Endothelial cell of umbilical vein (primary cell): Measurements from ENCODE around the gene ERO1B. TPM values are rescaled to one million over a fixed set of nuclear protein-coding genes. Genes with fewer than 3 reads are reported as not detected.

ENCODE experiments used
- BruUV-seq: library from RNA; stranded (reverse); fragments of 400-500 nt; replicated peaks from 2 replicates; lab custom pipeline; 2021; lab: Mats Ljungman, UMichigan
- CTCF ChIA-PET: fragments of 300-600, 350-600 bp; sonication (Branson Sonifier 250); formaldehyde crosslinking; loops from one replicate; lab custom pipeline; 2021; ENCODE audit warnings: antibody characterized with exemption, inconsistent platforms; lab: Charles Lee
- POLR2A ChIA-PET: fragments of 300-600, 350-600 bp; sonication (Branson Sonifier 250); formaldehyde crosslinking; loops from one replicate; lab custom pipeline; 2021; ENCODE audit warnings: antibody characterized with exemption, inconsistent platforms; lab: Charles Lee
- DNase-seq: peaks from one replicate; pipeline ENCODE4 v3.0.0-alpha.2; 2011; ENCODE audit warnings: low read depth, low spot score
- FAIRE-seq: peaks from 2 replicates; lab custom pipeline; 2011; peaks lifted over from hg19 to GRCh38; lab: Jason Lieb, UNC
- H2AFZ ChIP-seq: 2 replicates; pipeline ENCODE4 v1.6.0; 2012; ENCODE audit warnings: low read depth, low read length, control low read depth, inconsistent platforms
- H3K27ac ChIP-seq: 2 replicates; pipeline ENCODE4 v1.5.1; 2011; ENCODE audit warnings: low read depth, mild to moderate bottlenecking, control low read depth, low read length, moderate library complexity; ENCODE audit not compliant: insufficient read depth
- H3K27me3 ChIP-seq, 2 experiments: 2 replicates each; pipeline versions ENCODE4 v1.6.0 to v1.6.1; 2011; ENCODE audit warnings: low read length in 2 of 2, mixed read lengths in 1 of 2; ENCODE audit not compliant: control insufficient read depth in 2 of 2, insufficient read depth in 2 of 2
- H3K36me3 ChIP-seq, 2 experiments: 2 replicates in 1 of 2; 3 replicates in 1 of 2; pipeline ENCODE4 v1.5.1; 2011; ENCODE audit warnings: low read length in 2 of 2, mild to moderate bottlenecking in 1 of 2, moderate library complexity in 1 of 2; ENCODE audit not compliant: control insufficient read depth in 2 of 2, insufficient read depth in 2 of 2; ENCODE audit errors: extremely low read depth in 1 of 2
- H3K4me1 ChIP-seq: 3 replicates; pipeline ENCODE4 v1.5.1; 2011; ENCODE audit warnings: mild to moderate bottlenecking, low read length; ENCODE audit not compliant: control insufficient read depth, insufficient read depth; ENCODE audit errors: extremely low read depth
- H3K4me2 ChIP-seq: 2 replicates; pipeline ENCODE4 v1.6.1; 2011; ENCODE audit warnings: low read length, control low read depth, mixed read lengths; ENCODE audit not compliant: insufficient read depth
- H3K4me3 ChIP-seq, 3 experiments: fragments of 200-600 bp in 1 of 3; sonication (generic), shearing (Covaris generic) in 1 of 3; replicated peaks in 1 of 3; 2 replicates each; pipeline ENCODE4 v1.5.1; 2011 to 2016; ENCODE audit warnings: control low read depth in 3 of 3, low read length in 3 of 3, mild to moderate bottlenecking in 2 of 3, inconsistent platforms in 1 of 3, low read depth in 1 of 3, moderate library complexity in 1 of 3; ENCODE audit not compliant: insufficient read depth in 1 of 3
- H3K79me2 ChIP-seq: 2 replicates; pipeline ENCODE4 v1.6.0; 2012; ENCODE audit warnings: low read length, inconsistent platforms; ENCODE audit not compliant: control insufficient read depth, insufficient read depth
- H3K9ac ChIP-seq: replicated peaks from 2 replicates; pipeline ENCODE3; 2011; ENCODE audit warnings: low read length, control low read depth; ENCODE audit not compliant: insufficient read depth; ENCODE audit errors: extremely low read depth
- H3K9me1 ChIP-seq: replicated peaks from 3 replicates; pipeline ENCODE4 v1.6.0; 2011; ENCODE audit warnings: mild to moderate bottlenecking, low read length; ENCODE audit not compliant: control insufficient read depth, insufficient read depth; ENCODE audit errors: extremely low read depth
- H3K9me3 ChIP-seq: replicated peaks from 2 replicates; pipeline ENCODE4 v1.5.1; 2012; ENCODE audit warnings: low read length, inconsistent platforms; ENCODE audit not compliant: control insufficient read depth, insufficient read depth
- H4K20me1 ChIP-seq: replicated peaks from 2 replicates; pipeline ENCODE3; 2011; ENCODE audit warnings: mild to moderate bottlenecking, low read length; ENCODE audit not compliant: control insufficient read depth, insufficient read depth; ENCODE audit errors: extremely low read depth
- CTCF ChIP-seq, 2 donors: IDR thresholded peaks; 1 replicate in 1 of 2; 2 replicates in 1 of 2; pipeline ENCODE4 v1.5.1; 2011; ENCODE audit warnings: low read length in 2 of 2, mild to moderate bottlenecking in 2 of 2, moderate library complexity in 2 of 2, control low read depth in 1 of 2, inconsistent platforms in 1 of 2, low read depth in 1 of 2; ENCODE audit not compliant: insufficient read depth in 1 of 2; ENCODE audit errors: extremely low read depth in 1 of 2
- EZH2 ChIP-seq: IDR thresholded peaks from 2 replicates; pipeline ENCODE4 v1.6.1; 2012; ENCODE audit warnings: borderline replicate concordance, low read depth, mild to moderate bottlenecking, moderate library complexity, low read length, inconsistent platforms; ENCODE audit not compliant: severe bottlenecking
- FOS ChIP-seq: IDR thresholded peaks from 2 replicates; pipeline ENCODE4 v1.6.1; 2011; ENCODE audit warnings: mild to moderate bottlenecking, low read length, moderate library complexity, borderline replicate concordance; ENCODE audit not compliant: insufficient read depth
- GATA2 ChIP-seq: IDR thresholded peaks from 2 replicates; pipeline ENCODE4 v1.7.0; 2011; ENCODE audit warnings: low read depth, mild to moderate bottlenecking, moderate library complexity, mixed read lengths, low read length; ENCODE audit not compliant: insufficient read length, insufficient read depth
- JUN ChIP-seq: IDR thresholded peaks from 2 replicates; pipeline ENCODE4 v1.6.1; 2011; ENCODE audit warnings: borderline replicate concordance, low read depth; ENCODE audit not compliant: insufficient read length, insufficient read depth
- MAX ChIP-seq: IDR thresholded peaks from 2 replicates; pipeline ENCODE4 v1.6.1; 2011; ENCODE audit not compliant: insufficient read depth, insufficient read length
- MYC ChIP-seq: IDR thresholded peaks from one replicate; pipeline ENCODE4 v1.6.1; 2011; ENCODE audit warnings: mild to moderate bottlenecking, low read depth, low read length
- POLR2A ChIP-seq: IDR thresholded peaks from 2 replicates; pipeline ENCODE4 v1.6.1; 2012; ENCODE audit warnings: low read depth, mild to moderate bottlenecking, control low read depth, low read length
- POLR2AphosphoS5 ChIP-seq: IDR thresholded peaks from 2 replicates; pipeline ENCODE4 v1.6.1; 2012; ENCODE audit warnings: low read depth, mild to moderate bottlenecking, control low read depth, low read length, moderate library complexity; ENCODE audit not compliant: insufficient read depth
- dilution Hi-C: fragments of 300-500 bp; cut with MboI; formaldehyde crosslinking; loops from one replicate; pipeline ENCODE4 v1.15.0; 2019; ENCODE audit warnings: low sequenced_read_pairs; ENCODE audit not compliant: extremely low pct_ligation_motif_present
- intact Hi-C: fragments of 100-400 bp; cut with micrococcal nuclease; formaldehyde crosslinking; loops from one replicate; pipeline ENCODE4 v1.10.0; 2022
- polyA plus RNA-seq, 4 experiments: library from polyadenylated mRNA; depleted of rRNA in 3 of 4; stranded (reverse) in 3 of 4; unstranded in 1 of 4; fragments of >200 nt; gene quantifications; 2 replicates each; pipeline versions ENCODE4 v1.2.1 to v1.2.3, GENCODE V29; 2011 to 2012; ENCODE audit warnings: missing spikeins in 1 of 4
- total RNA-seq: library from RNA; stranded (reverse); gene quantifications from 2 replicates; pipeline ENCODE4 v1.2.3, GENCODE V29; 2021

The ERO1B gene
- total and polyA plus RNA-seq, 2 donors (not counting 3 experiments of a cell fraction or from before 2014, with no cell fraction given) = 1.9 to 3.6 TPM

DNA sequence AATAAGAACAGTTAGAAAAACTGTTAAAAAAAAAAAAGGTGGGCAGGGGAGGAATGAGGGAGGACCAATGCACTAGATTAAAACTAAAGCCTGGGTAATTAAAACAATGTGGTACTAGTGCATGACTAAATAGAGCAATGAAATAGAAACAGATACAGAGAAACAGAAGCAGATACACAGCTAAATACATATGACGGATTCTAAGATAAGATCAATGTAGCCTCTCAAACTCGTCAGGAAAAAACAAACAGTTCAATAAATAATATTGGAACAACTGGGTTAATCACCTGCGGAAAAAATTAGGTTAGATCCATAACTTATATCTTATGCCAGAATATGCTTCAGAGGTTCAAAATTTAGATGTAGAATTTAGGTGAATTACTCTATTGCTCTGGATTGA, 68.2 kb downstream of the ERO1B start:
- no peak overlapping the region for H3K4me3 ChIP-seq
- no peak overlapping the region for H3K4me2 ChIP-seq
- H3K79me2 ChIP-seq = no peaks in the 10 kb centered on the region
- intact Hi-C loops = no loop called here
- H3K9ac ChIP-seq = no peak overlapping the region
- H3K9me3 ChIP-seq = no peaks in the 10 kb centered on the region
- no peaks in the 10 kb centered on the region for H3K27me3 ChIP-seq
- peaks cover 3% of the 10 kb centered on the region for H3K4me1 ChIP-seq
- H3K36me3 ChIP-seq = no peaks in the 10 kb centered on the region
- no TSS peak for BruUV-seq
- no peaks in the 10 kb centered on the region for H4K20me1 ChIP-seq
- TF ChIP-seq JUN (no peak), MYC (no peak), MAX (no peak), CTCF (IDR thresholded peaks at IDR 0.05; ENCODE audit: extremely low read depth in 1 of 2, insufficient read depth in 1 of 2, low read depth in 1 of 2, low read length in 2 of 2) (no peak), EZH2 (no peak), GATA2 (no peak), POLR2A (no peak), FOS (no peak), POLR2AphosphoS5 (no peak)
- FAIRE-seq (no peak), DNase-seq (no peak)
- dilution Hi-C loops = no loop called here
- H3K9me1 ChIP-seq = no peaks in the 10 kb centered on the region
- H3K27ac ChIP-seq = no peak overlapping the region
- POLR2A ChIA-PET = no interaction called here
- no peak overlapping the region for H2AFZ ChIP-seq
- CTCF ChIA-PET = interaction anchor here (0.7 kb wide), 1 partner anchor 25 kb away, joined by 3 read pairs; no protein-coding TSS in a partner anchor
